Left lung (tissue), 10 donors: Measurements from ENCODE around the gene DENND1A. TPM values are rescaled to one million over a fixed set of nuclear protein-coding genes. Genes with fewer than 3 reads are reported as not detected.

Experiments used
- ATAC-seq: fragments of 200-7000 bp; cut with Tn5 transposase; one replicate; pipeline ENCODE4 v1.9.1; 2020; ENCODE audit warnings: moderate library complexity
- DNase-seq, 4 donors: peaks; one replicate each; pipeline ENCODE4 v3.0.0-alpha.2; 2013 to 2020
- H3K27ac ChIP-seq, 2 donors: fragments of 200-600 bp; sonication (generic) in 1 of 2; one replicate each; pipeline versions ENCODE4 v1.5.0 to v1.8.0; 2020 to 2021
- H3K27me3 ChIP-seq, 2 donors: fragments of 200-600 bp; sonication (generic) in 1 of 2; one replicate each; pipeline versions ENCODE4 v1.5.0 to v1.8.0; 2020 to 2021
- H3K36me3 ChIP-seq, 2 donors: fragments of 200-600 bp; sonication (generic) in 1 of 2; one replicate each; pipeline versions ENCODE4 v1.5.0 to v1.8.0; 2020 to 2021
- H3K4me1 ChIP-seq, 2 donors: fragments of 200-600 bp; one replicate each; pipeline ENCODE4 v1.8.0; 2021
- H3K4me3 ChIP-seq, 2 donors: fragments of 200-600 bp; sonication (generic) in 1 of 2; one replicate each; pipeline versions ENCODE4 v1.5.0 to v1.8.0; 2020 to 2021; ENCODE audit warnings: mild to moderate bottlenecking in 1 of 2
- H3K9me3 ChIP-seq, 2 donors: fragments of 200-600 bp; sonication (generic) in 1 of 2; one replicate each; pipeline versions ENCODE4 v1.5.0 to v1.8.0; 2020 to 2021
- CTCF ChIP-seq, 2 donors: fragments of 200-600 bp; sonication (generic) in 1 of 2; IDR thresholded peaks; one replicate each; pipeline versions ENCODE4 v1.5.0 to v1.8.0; 2021; ENCODE audit warnings: antibody characterized with exemption in 2 of 2
- intact Hi-C, 2 donors: fragments of 100-400 bp; cut with DNase I; formaldehyde crosslinking; loops; one replicate each; pipeline versions ENCODE4 v1.11.2 to v1.14.2; 2022
- polyA plus RNA-seq, 6 donors: library from polyadenylated mRNA; unstranded; fragments of 120-200 nt; gene quantifications; one replicate each; pipeline ENCODE4 v1.2.1, GENCODE V29; 2013; ENCODE audit not compliant: insufficient read length in 6 of 6
- total RNA-seq, 2 donors: library from RNA; stranded (reverse); fragmentation: NEBNext Ultra II Directional; extraction: Animal tissue kit (Norgen Biotek cat#: 25700); gene quantifications; one replicate each; pipeline ENCODE4 v1.2.1, GENCODE V29; 2021
- donor health status: DM: no; HTN: yes; CAD: no.
- donor health status: DM: no; HTN: no; CAD: no.

Gene DENND1A
- total and polyA plus RNA-seq, 8 donors = 8.3 to 23.2 (median 9.7) TPM

GRCh38 chr9:123616707-123617106 lies 313.2 kb downstream of the DENND1A start:
- ATAC-seq (no peak), DNase-seq (no peak)
- no peak overlapping the region for H3K27ac ChIP-seq
- no peaks in the 10 kb centered on the region for H3K27me3 ChIP-seq
- TF ChIP-seq CTCF (IDR thresholded peaks at IDR 0.05) = no peak
- H3K4me3 ChIP-seq = no peak overlapping the region
- no peaks in the 10 kb centered on the region for H3K4me1 ChIP-seq
- no peaks in the 10 kb centered on the region for H3K9me3 ChIP-seq
- H3K36me3 ChIP-seq = peaks cover 0 to 3% of the 10 kb centered on the region in 2 donors
- intact Hi-C loops = no loop called here

- Histone ChIP-seq H3K9me3 (no peaks in the 10 kb centered on the region), H3K27me3 (no peaks in the 10 kb centered on the region), H3K4me3 (no peak overlapping the region), H3K27ac (no peak overlapping the region), H3K4me1 (no peaks in the 10 kb centered on the region), H3K36me3 (peaks cover 0 to 3% of the 10 kb centered on the region in 2 donors)
- intact Hi-C loops = no loop called here
- no peak for DNase-seq
- ATAC-seq = no peak
- no peak for TF ChIP-seq CTCF (IDR thresholded peaks at IDR 0.05)
These were observed 314.5 kb downstream of the DENND1A start for GRCh38 chr9:123615381-123615780.

GRCh38 chr9:123614306-123615263 lies 315.3 kb downstream of the DENND1A start:
- H3K4me3 ChIP-seq = no peak overlapping the region
- H3K27me3 ChIP-seq = no peaks in the 10 kb centered on the region
- ATAC-seq (no peak), DNase-seq (no peak)
- no peaks in the 10 kb centered on the region for H3K4me1 ChIP-seq
- no peak for TF ChIP-seq CTCF (IDR thresholded peaks at IDR 0.05)
- no peak overlapping the region for H3K27ac ChIP-seq
- intact Hi-C loops = no loop called here
- H3K36me3 ChIP-seq = peaks cover 0 to 3% of the 10 kb centered on the region in 2 donors
- no peaks in the 10 kb centered on the region for H3K9me3 ChIP-seq

DNA sequence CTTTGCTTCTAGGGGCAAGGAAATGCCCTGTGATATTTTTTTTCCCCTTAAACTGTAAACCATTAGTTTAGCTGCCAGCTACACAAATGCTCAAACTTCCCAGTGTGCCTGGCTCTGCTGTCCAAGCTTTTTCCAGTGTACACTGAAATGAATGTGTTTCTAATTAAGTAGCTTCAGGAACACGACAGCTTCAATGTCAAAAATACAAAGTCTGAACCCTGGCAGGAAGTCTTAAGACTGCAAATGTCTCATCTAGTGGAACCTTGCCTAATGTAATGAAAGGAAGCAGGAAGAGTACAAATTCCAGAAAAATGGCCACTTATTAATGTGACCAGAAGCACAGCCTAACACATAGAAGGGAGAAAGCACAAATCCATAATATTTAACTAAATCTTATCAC lies 318.7 kb downstream of the DENND1A start:
- TF ChIP-seq CTCF (IDR thresholded peaks at IDR 0.05) = no peak
- no peak for DNase-seq

DNA sequence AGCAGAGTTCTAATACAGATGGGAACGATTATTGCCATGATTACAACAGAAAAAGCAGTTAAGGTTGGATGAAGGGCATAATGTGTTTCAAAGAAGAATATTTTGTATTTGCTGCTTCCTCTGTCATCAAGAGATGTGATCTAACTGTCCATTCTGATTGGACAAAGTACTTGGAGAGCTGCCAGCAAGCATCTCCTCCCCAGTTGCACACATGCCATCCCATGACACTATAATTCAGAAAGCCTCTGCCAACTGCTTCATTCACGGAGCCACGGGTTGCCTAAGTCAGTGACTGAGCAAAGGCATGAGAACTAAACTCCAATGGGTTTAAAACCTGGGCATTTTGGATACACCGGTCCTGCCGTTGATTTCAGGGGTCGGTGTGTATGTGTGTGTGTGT lies 320.1 kb downstream of the DENND1A start:
- DNase-seq = no peak
- no peak for TF ChIP-seq CTCF (IDR thresholded peaks at IDR 0.05)

More for the DNA sequence above, 318.7 kb downstream of the DENND1A start:
- no peaks in the 10 kb centered on the region for H3K4me1 ChIP-seq
- no peaks in the 10 kb centered on the region for H3K27me3 ChIP-seq
- peaks cover 0 to 3% of the 10 kb centered on the region in 2 donors for H3K36me3 ChIP-seq
- H3K4me3 ChIP-seq = no peak overlapping the region
- H3K9me3 ChIP-seq = no peaks in the 10 kb centered on the region
- intact Hi-C loops = no loop called here
- no peak for ATAC-seq
- H3K27ac ChIP-seq = no peak overlapping the region

More for the DNA sequence above, 320.1 kb downstream of the DENND1A start:
- Histone ChIP-seq H3K27me3 (no peaks in the 10 kb centered on the region), H3K4me1 (no peaks in the 10 kb centered on the region), H3K27ac (no peak overlapping the region), H3K4me3 (no peak overlapping the region), H3K36me3 (peaks cover 0 to 3% of the 10 kb centered on the region in 2 donors), H3K9me3 (no peaks in the 10 kb centered on the region)
- intact Hi-C loops = no loop called here
- no peak for ATAC-seq
